Activated CD4-positive, alpha-beta T cell treated with anti-CD3 and anti-CD28 coated beads, Interleukin-2, amount 50 U/mL, for 4 hours (primary cell): ENCODE data around the gene GALNT15.

Source experiments
- DNase-seq, 2 experiments: peaks; one replicate each; pipeline ENCODE4 v3.0.0-alpha.2; 2020

GALNT15 gene

GRCh38 chr3:16174389-16174788 is at the start of gene GALNT15:
GALNT15 (plus strand) TSS chr3:16174680; CDS start chr3:16175152, 472 bp downstream.
- no peak for DNase-seq

GRCh38 chr3:16126634-16127033 is 47.8 kb upstream of the GALNT15 start:
- no peak for DNase-seq

- no peak for DNase-seq
Observed at GRCh38 chr3:16127249-16127648, 47.2 kb upstream of the GALNT15 start.

GRCh38 chr3:16130066-16130465 is 44.4 kb upstream of the GALNT15 start:
- DNase-seq: no peak

- no peak for DNase-seq
Observed at GRCh38 chr3:16132190-16132589, 42.3 kb upstream of the GALNT15 start.

- DNase-seq: no peak
Observed at GRCh38 chr3:16132928-16133327, 41.6 kb upstream of the GALNT15 start.

GRCh38 chr3:16134173-16134928 is 40.1 kb upstream of the GALNT15 start:
- DNase-seq: no peak

- DNase-seq: no peak
Observed at GRCh38 chr3:16136055-16136454, 38.4 kb upstream of the GALNT15 start.

- no peak for DNase-seq
Observed at GRCh38 chr3:16137044-16137443, 37.4 kb upstream of the GALNT15 start.

- DNase-seq: no peak
Observed at GRCh38 chr3:16137977-16138376, 36.5 kb upstream of the GALNT15 start.

GRCh38 chr3:16140116-16140893 is 34.2 kb upstream of the GALNT15 start:
- DNase-seq: no peak

- no peak for DNase-seq
Observed at GRCh38 chr3:16140894-16141285, 33.6 kb upstream of the GALNT15 start.

- no peak for DNase-seq
Observed at GRCh38 chr3:16142350-16143025, 32.0 kb upstream of the GALNT15 start.

- no peak for DNase-seq
Observed at GRCh38 chr3:16143861-16144447, 30.5 kb upstream of the GALNT15 start.

GRCh38 chr3:16145176-16145575 is 29.3 kb upstream of the GALNT15 start:
- DNase-seq: no peak

- DNase-seq: no peak
Observed at GRCh38 chr3:16146015-16146730, 28.3 kb upstream of the GALNT15 start.

GRCh38 chr3:16147220-16147994 is 27.1 kb upstream of the GALNT15 start:
- no peak for DNase-seq

- no peak for DNase-seq
Observed at GRCh38 chr3:16148213-16148612, 26.3 kb upstream of the GALNT15 start.

- DNase-seq: no peak
Observed at GRCh38 chr3:16148783-16149182, 25.7 kb upstream of the GALNT15 start.

- no peak for DNase-seq
Observed at GRCh38 chr3:16150285-16150684, 24.2 kb upstream of the GALNT15 start.

GRCh38 chr3:16151109-16151508 is 23.4 kb upstream of the GALNT15 start:
- no peak for DNase-seq

GRCh38 chr3:16168211-16168610 is 6.3 kb upstream of the GALNT15 start:
- no peak for DNase-seq
